Stimulated activated CD4-positive, alpha-beta T cell treated with anti-CD3 and anti-CD28 coated beads, Interleukin-1b, Interleukin-23, amount 100 ng/mL, for 24 hours (primary cell): ENCODE results near the gene LRRTM4.
"Not testable (repeated sequence)": the region's sequence is repeated elsewhere in the genome, so short reads cannot be mapped to it uniquely, and the experiment has no call there.

ENCODE experiments used
- DNase-seq, 4 experiments: peaks; one replicate each; pipeline ENCODE4 v3.0.0-alpha.2; 2020; ENCODE audit warnings: low read depth in 4 of 4, low spot score in 1 of 4

LRRTM4 gene

DNA sequence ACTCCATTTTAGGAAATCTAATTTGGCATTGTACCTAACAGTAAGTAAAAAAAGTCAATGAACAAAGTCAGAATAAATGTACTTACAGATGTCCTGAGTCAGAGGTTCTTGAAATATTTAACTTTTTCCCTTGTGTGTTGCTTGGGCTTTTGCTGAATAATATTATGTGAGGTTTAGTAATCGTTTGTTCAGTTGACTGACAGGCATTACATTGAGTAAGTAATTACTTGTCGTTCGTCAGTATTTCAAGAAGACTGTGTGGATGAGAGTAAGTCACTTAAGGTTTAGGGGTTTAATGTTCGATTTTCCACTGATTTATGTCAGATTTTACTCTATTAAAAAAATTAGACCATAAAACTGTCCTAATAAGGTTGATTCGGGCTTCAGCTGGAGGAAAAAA is 342.9 kb downstream of the LRRTM4 start:
- DNase-seq: no peak

DNA sequence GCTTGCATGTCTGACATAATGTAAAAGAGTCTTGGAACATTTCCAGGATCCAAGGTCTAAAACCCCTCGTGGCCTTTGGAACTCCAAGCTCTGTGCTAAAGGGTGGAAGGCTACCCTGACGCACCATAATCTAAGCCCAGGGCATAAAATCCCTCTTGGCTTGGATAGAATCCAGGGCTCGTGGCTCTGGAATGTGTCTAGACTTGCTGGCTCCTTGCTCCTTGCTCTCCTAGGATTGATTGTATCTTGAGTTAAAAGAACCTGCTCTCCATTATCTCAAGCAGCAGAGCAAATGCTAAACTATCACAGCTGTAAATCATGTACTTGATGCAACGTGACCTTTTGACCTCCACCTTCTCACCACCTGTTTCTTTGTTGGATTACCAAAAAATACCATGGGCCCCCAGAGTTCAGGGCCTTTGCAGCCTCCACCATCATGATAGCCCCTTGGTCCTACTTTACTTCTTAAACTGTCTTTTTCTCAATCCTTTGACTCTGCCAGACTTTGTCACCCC is 346.9 kb downstream of the LRRTM4 start:
- not testable (repeated sequence) for DNase-seq

DNA sequence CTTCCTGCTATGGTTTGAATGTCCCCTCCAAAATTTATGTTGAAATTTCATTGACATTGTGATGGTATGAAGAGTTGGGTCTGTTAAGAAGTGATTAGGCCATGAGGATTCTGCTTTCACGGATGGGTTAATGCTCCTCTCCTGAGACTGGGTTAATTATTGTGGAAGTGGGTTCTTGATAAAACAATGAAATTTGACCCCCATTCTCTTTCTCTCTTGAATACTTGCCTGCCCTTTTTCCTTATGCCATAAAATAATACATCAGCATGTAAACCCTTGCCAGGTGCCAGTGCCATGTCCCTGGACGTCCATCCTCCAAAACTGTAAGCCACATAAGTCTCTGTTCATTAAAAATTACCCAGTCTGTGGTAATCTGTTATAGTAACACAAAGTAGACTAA is 352.8 kb downstream of the LRRTM4 start:
- no peak for DNase-seq

DNA sequence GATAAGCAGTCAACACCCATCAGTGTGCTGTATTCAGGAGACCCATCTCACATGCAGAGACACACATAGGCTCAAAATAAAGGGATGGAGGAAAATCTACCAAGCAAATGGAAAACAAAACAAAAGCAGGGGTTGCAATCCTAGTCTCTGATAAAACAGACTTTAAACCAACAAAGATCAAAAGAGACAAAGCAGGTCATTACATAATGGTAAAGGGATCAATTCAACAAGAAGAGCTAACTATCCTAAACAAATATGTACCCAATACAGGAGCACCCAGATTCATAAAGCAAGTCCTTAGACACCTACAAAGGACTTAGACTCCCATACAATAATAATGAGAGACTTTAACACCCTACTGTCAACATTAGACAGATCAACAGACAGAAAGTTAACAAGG is 358.2 kb downstream of the LRRTM4 start:
- not testable (repeated sequence) for DNase-seq

DNA sequence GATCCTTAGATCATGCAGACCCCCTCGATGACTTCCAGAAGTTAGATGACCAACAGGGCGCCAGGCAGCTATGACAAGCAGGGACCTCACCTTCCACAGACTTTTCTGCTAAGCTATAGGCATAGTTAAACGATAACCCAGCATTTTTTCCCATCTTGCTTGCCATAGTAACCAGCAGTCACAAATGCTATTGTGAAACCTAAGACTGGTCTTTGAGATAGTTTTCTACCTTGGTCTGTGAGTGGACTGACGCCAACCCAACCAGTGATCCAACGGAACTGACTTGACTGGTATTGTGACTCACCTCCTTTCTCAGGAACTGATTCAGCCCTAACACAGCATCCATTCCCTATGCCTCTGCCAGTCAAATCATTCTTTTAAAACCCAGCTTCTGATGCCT is 361.2 kb downstream of the LRRTM4 start:
- DNase-seq: no peak

DNA sequence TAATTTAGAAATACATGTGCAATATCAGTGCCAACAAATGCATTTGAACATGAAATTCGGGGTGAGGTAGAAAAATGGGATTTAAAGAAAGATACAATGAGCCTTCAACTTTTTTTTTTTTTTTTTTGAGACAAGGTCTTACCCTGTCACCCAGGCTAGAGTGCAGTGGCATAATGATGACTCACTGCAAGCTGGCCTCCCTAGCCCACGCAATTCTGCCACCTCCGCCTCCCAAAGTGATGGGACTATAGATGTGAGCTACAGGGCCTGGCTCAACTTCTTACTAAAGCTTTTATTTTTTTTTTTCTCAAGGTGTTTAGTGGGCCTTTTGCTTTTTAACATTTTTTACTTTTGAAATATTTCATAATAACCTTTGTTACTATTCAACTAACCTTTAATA is 365.6 kb downstream of the LRRTM4 start:
- no peak for DNase-seq

DNA sequence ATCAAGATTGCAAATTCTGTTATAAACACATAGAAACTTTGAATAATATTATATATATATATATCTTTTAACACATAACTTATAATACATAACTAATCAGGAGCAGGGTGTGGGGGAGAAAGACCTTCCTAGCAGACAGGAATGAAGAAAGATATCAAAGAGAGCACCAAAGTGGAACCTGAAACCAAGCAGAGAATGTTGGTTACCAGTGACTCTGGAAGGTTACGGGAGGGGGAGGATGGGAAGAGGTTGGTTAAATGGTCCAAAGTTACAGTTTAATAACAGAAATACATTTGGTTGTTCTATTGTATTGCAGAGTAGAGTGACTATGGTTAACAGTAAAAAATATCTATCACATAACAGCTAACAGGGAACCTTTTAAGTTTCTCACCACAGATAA is 366.7 kb downstream of the LRRTM4 start:
- no peak for DNase-seq

DNA sequence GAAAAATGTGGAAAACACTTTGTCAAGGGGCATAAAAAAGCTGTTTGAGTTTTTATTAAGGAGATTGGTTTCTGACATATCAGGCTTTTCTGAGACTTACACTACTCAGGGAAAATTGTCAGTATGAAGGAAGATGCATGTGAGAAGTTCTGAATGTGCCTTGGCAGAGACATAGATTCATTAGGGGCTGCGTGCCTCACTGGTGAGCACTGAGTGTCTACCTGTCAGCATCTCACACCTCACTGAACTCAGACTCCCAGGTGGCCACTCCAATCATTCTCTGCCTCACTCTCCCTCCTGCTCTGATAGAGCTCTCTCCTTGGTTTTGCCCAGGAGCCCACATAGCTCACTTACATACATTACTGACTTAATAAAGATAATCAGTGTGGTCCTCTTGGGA is 372.6 kb downstream of the LRRTM4 start:
- DNase-seq: no peak

DNA sequence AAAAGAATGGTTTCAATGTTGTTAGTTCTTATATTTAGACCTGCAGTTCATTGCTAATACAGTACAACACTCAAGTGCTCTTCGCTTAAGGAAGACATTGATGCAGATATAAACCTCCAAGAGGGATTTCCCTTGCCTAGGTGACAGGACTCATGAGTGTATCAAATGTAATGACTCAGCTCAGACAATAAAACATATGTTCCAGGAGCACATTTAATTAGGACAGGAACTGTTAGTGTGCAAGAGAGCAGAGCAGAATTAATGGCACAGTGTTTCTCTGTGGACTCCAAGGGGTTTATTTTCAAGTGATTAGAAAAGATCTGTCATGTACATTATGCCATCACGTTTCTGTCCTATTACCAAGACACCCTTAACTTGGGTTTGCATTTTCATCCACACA is 375.0 kb downstream of the LRRTM4 start:
- DNase-seq: no peak

DNA sequence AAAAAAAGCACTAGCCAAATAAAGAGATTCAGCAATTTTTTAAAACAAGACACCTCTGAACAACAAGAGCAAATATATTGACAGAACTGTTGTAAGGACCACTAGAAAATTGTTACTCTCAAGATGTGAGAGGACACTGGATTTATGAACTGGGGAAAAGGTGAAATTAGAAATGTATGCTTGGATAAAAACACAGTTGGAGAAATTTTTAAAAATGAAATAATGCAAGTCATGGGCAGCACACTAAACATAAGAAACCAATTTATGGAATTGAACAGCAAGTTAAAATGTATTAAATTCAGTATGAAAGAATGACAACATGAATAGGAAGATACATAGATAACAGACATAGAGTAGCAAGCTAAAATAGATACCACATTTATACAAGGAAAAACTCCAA is 377.4 kb downstream of the LRRTM4 start:
- no peak for DNase-seq

DNA sequence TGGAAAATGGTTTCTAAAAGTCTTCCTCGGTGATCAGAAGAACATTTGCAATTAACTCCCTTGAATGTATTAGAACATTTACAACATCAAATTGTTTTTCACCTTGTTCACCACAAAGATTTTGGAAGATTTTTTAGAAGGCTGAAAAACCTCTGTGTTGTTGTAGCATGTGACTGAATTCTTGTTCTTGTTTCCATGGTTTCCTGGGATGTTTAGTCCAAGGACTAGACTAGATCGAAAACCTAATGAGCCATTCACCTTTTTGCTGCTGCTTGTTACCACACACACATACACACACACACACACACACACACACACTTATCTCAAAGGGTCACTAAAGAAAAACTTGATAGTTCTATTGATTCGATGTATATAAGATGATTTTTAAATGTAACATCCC is 380.0 kb downstream of the LRRTM4 start:
- DNase-seq: no peak

DNA sequence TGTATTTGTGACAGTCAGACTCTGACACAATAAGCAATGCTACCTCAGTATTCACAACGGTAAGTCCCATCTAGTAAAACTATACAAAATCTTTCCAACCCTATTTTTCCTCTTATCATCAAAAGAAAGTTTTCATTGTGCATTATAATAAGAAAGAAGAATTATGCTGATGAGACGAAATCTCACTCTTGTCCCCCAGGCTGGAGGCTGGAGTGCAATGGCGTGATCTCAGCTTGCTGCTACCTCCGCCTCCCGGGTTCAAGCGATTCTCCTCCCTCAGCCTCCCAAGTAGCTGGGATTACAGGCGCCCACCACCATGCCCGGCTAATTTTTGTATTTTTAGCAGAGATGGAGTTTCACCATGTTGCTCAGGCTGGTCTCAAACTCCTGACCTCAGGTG is 393.7 kb downstream of the LRRTM4 start:
- not testable (repeated sequence) for DNase-seq

DNA sequence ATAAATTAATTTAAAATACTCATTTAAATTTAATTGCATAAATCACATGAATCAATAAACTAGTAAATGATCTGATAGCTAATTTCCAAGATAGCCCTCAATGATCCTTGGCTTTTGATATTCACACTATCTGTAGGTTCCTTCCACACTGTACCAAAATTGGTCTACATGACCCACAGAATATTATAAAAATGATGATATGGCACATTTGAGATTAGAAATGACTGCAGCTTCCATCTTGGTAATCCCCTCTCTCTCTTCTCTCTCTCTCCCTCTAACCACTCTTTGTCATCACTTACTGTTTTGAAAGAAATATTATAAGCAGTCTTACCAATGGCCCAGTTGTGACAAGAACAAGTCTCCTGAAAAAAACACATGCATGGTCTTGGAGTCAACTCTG is 394.8 kb downstream of the LRRTM4 start:
- DNase-seq: no peak

DNA sequence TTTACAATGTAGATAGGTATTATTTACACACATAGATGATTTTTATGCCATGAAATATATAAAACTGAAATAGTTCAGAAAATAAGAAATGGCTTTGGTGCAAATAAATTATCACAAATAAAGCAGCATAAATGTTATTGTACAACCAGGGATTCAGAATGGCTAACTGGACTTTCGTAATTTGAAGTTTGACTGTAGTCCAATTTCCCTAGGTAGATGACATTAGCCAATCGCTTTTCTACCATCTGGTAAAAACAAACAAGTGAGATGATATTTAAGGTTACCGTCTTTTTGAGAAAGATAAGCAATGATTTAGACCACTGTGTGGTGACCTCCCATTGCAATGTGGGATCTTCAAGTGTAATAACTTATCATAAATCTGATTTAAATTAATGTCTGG is 400.7 kb downstream of the LRRTM4 start:
- DNase-seq: no peak

DNA sequence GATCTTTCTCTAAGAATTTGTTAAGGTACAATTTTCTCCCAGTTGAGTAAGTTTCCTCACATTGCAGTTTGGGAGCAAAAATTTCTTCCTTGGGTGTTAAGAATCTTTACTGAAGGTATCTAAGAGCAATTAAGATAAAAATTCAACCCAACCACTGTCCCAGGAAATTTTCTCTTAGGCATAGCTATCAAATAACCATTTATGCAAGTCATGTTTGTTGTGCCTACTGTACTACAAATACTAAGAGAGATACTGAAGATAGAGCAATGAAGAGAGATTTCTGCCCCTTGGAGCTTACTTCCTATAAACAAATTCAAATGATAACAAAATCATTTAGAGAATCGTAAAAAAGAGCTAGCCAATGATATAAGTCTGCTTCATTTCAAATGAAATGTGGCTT is 402.8 kb downstream of the LRRTM4 start:
- DNase-seq: no peak

DNA sequence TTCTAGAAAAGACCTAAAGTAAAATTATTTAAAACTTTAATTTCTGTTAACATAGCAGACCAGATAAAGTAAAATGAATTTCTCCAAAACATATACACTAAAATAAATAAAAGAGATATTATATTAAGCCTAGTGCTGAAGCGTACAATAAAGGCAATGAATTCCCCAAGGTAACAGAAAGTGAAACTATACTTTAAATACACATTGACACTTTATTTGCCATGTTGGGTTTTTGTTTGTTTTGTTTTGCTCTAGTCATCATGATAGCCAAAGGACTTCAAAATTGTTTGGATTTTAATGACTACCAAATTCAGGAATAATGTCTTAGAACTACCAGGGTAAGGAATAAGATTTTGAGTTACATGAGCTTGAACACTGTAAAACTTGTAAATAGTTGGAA is 413.3 kb downstream of the LRRTM4 start:
- no peak for DNase-seq

DNA sequence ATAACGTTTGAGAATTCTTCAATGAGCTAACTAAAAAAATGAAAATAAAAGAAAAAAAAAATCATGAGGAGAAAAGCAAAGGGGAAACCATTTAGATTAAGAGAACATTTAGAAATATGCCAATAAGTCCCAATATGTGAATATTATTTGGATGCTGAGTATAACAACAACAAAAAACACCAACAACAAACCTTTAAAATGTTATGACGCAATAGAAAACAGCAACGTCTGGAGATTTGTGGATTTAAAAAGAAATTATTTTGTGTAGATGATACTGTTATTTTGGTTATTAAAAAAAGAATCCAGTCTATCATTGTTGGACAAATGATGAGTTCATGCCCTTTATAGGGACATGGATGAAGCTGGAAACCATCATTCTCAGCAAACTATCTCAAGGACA is 417.2 kb downstream of the LRRTM4 start:
- no peak for DNase-seq

DNA sequence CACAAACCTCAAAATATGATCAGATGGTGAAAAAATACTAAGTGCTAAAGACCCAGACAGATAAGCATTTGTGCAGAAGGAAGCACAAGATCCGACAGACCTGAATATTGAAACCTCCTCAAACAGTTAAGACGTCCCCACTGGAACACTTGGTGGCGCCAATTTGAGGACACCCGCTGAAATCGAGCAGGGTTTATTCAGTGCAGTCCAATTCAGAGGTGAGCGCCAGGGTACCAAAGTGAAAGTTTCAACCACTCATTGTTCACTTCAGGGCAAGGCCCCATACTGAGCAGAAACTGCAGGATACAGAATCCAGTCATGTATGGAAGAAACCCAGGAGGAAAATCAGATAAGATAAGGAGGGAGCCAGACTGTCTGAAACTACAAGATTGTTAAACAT is 417.6 kb downstream of the LRRTM4 start:
- DNase-seq: no peak

DNA sequence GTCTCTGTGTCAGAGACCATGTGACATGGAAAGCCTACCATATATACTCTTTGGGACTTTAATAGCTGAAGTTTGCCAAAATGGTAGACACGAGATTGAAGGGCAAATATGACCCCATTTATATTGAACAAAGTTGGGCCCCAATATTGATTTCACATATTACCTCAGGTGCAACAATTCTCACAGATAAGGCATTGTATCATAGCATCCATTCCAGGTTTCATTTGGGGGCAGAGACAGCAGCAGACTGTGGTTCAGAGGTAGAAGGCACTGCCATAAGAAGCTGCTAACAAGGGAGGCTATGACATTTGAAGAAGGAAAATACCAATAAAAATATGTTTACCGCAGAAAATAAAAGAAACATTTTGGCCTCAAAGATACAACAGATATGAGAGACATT is 419.2 kb downstream of the LRRTM4 start:
- DNase-seq: no peak

DNA sequence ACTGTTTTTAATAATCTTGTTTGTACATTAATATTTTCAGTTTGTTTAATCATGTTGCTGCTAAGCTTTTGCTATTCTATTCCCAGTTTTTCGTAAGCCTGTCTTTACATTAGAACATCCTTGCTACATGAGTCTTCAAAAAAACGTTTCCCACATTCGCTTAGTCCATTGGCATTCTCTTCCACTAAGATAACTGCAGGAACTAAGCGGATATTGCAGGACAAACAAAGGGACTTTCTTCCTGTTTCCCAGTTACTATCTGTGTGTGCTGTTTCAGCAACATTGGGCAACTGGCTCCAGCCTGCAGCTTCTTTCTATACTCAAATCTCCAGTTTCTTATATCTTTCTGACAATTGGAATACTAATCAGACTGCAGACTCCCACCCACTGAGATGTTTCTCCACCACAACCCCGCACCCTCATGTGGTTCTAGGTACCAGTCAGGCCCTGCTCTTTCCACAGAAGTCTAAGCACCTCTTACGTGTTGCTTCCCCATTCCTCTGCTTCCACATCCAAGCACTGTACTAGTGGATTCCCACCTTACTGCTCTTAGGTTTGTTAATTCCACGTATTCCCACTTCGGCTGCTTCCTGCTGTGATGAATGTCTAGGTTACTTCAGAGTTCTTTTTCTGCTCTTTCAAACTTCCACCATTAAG is 420.3 kb downstream of the LRRTM4 start:
- DNase-seq: no peak

DNA sequence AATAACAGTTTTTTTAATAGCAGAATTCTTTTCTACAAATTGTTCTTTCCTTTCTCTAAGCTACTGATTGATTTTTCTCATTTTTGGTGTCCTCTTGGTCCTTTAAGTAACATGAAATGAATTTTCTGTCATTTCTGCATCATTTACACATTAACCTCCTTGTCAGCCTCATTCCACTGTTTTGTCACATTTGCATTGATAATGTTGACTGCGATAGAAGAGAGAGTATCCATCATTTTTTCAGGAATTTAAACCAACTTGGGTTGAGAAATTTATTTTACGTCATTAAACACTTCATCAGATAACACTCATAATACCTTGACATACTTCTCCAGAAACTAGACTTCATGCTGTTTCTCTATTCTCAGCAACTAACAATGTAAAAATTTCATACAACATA is 422.2 kb downstream of the LRRTM4 start:
- DNase-seq: no peak

DNA sequence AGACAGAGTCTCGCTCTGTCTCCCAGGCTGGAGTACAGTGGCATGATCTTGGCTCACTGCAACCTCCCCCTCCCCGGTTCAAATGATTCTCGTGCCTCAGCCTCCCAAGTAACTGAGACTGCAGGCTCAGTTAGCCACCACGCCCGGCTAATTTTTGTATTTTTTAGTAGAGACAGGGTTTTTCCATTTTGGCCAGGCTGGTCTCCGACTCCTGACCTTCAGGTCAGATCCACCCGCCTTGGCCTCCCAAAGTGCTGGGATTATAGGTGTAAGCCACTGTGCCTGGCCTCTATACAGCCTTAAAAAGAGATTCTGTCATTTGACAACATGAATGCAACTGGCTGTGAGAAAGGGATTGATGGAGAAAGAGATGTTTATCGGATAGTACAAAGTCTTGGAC is 426.7 kb downstream of the LRRTM4 start:
- DNase-seq: not testable (repeated sequence)

DNA sequence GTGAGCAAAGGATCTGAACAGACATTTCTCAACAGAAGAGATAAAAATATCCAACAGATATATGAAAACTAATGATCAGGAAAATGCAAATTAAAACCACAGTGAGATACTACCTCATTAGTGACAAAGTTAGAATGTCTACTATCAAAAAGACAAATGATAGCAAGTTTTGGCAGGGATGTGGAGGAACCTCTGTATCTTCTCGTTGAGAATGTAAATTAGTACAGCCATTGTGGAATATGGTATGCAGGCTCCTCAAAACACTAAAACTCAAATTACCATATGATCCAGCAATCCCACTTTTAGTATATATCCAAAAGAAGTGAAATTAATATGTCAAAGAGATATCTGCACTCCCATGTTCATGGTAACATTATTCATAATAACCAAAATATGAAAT is 427.1 kb downstream of the LRRTM4 start:
- no peak for DNase-seq

DNA sequence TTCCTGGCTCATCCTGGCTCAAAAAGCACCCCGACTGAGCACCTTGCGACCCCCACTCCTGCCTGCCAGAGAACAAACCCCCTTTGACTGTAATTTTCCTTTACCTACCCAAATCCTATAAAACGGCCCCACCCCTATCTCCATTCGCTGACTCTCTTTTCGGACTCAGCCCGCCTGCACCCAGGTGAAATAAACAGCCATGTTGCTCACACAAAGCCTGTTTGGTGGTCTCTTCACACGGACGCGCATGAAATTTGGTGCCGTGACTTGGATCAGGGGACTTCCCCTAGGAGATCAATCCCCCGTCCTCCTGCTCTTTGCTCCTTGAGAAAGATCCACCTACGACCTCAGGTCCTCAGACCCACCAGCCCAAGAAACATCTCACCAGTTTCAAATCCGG is 433.8 kb downstream of the LRRTM4 start:
- not testable (repeated sequence) for DNase-seq
